ENCODE measurements around the gene ZNF692.
"Not testable (repeated sequence)": the region's sequence is repeated elsewhere in the genome, so short reads cannot be mapped to it uniquely, and the experiment has no call there.

ZNF692 gene

DNA sequence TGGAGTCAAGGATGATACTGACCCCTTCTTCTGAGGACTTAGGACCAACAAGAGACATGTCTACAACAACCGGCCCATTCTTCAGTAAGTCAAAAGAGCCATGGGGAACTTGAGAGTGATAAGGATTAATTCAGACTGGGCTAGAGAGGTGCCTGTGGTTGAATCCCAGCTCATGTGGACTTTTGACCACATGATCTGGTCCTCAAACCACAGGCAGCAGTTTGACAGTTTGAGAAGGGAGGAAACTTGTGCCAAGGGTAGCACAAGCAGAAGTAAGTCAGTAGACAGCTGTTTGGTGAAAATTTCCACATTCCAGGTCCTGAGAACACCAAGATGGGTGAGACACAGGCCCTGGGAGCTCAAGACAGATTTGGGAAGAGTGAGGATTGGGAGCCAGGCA is 53.0 kb downstream of the ZNF692 start:
- FAIRE-seq = no peak

DNA sequence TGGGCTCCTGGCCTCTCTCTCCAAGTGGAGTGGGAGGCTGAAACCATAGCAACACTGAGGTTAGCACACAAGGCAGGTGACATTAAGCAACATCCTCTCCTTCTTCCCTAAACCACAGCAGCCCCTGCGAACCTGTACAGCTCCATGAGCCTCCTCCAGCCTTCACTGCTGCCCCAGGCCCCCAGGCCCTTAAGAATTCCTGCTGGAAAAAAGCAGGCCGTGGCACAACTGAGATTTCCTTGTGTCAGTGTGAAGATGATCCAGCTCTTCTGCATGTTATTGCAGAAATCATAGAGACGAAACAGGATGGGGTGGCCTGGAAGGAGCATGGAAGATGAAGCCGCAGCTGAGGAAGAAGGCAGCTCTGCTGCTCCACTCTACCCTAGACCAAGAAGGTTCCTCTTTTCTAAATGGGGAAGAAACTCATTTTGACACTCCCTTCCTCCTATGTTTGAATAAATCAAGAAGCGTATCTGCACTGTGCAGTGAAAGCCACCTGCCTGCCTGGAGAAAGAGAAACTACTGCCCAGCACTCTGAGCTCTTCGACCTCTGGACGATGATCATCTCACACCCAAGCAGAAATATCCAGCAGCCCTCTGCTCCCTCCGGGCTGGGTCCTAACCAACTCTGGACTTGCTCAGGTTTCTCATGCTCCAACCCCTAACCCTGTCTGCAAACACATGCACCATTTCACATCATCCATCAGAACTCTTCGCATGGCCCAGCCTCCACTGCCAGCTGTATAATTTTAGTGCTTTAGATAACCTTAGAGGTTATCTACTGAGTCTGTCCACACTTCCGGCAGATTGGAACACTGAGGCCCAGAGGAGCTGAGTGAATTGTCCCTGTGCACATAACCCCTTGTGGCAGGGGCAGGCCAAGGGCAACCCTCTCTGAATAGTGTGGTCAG is 53.9 kb downstream of the ZNF692 start:
- FAIRE-seq = no peak

DNA sequence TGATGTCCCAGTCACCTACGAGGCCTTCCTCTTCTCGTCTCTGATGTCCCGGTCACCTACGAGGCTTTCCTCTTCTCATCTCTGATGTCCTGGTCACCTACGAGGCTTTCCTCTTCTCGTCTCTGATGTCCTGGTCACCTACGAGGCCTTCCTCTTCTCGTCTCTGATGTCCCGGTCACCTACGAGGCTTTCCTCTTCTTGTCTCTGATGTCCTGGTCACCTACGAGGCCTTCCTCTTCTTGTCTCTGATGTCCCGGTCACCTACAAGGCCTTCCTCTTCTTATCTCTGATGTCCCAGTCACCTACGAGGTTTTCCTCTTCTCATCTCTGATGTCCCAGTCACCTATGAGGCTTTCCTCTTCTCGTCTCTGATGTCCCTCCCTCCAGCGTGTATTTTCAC is 55.4 kb downstream of the ZNF692 start:
- not testable (repeated sequence) for FAIRE-seq

DNA sequence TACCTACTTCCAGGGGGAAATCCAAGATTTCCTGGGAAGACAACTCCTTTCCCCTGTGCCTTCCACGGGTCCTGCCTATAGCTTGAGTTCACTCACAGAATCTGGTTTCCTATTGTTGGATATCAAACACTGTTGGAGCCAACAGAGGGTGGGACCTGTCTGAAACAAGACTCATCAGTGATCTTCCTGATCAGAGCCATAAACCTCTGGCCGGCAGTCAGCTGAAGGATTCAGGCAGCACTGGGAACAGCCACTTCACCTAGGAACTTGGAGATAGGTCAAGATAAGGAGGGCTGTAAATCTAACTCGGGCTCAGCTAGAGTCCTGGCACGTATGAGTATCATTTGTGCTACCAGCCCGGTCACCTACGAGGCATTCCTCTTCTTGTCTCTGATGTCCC is 56.4 kb downstream of the ZNF692 start:
- FAIRE-seq = no peak

DNA sequence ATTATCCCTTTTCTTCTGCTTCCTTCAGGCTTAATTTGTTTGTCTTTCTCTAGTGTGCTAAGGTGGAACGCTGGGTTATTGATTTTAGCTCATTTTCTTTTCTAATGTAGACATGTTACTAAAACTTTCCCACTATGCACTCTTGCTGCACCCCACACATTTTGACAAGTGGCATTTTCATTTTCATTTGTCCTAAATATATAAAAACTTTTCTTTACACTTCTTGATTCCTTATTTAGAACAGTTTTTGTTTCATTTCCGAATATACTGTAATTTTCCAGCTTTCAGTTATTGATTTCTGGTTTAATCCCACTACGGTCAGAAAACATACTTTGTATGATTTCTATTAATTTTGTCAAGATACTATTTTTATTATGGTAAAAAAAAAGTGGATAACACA is 58.4 kb downstream of the ZNF692 start:
- no peak for FAIRE-seq

All from A204.1 (cell line).